Neutrophil (primary cell): ENCODE results near the gene PGF.

Experiments
- H3K27ac ChIP-seq: fragments of 200-600 bp; sonication (generic); 2 replicates; pipeline ENCODE4 v1.5.1; 2016; ENCODE audit warnings: mild to moderate bottlenecking, moderate library complexity
- H3K27me3 ChIP-seq: fragments of 200-600 bp; sonication (generic); 2 replicates; pipeline ENCODE4 v1.6.0; 2016; ENCODE audit warnings: mild to moderate bottlenecking
- H3K36me3 ChIP-seq: fragments of 200-600 bp; sonication (generic); 2 replicates; pipeline ENCODE4 v1.5.1; 2017
- H3K4me1 ChIP-seq, 2 experiments: fragments of 200-600 bp in 1 of 2; sonication (generic) in 1 of 2; 1 replicate in 1 of 2; 2 replicates in 1 of 2; pipeline versions ENCODE4 v1.5.1 to v1.6.1; 2013 to 2016; ENCODE audit warnings: low read depth in 1 of 2, low read length in 1 of 2, mild to moderate bottlenecking in 1 of 2, moderate library complexity in 1 of 2; ENCODE audit not compliant: control insufficient read depth in 1 of 2, insufficient read depth in 1 of 2
- H3K4me3 ChIP-seq, 2 experiments: fragments of 200-600 bp in 1 of 2; sonication (generic) in 1 of 2; 1 replicate in 1 of 2; 2 replicates in 1 of 2; pipeline ENCODE4 v1.5.1; 2013 to 2016; ENCODE audit warnings: low read depth in 1 of 2, low read length in 1 of 2, mild to moderate bottlenecking in 1 of 2, moderate library complexity in 1 of 2
- H3K9me3 ChIP-seq: fragments of 200-600 bp; sonication (generic); 2 replicates; pipeline ENCODE4 v1.5.1; 2016
- CTCF ChIP-seq: fragments of 200-600 bp; sonication (generic); IDR thresholded peaks from 2 replicates; pipeline ENCODE4 v1.5.1; 2016; ENCODE audit warnings: antibody characterized with exemption

PGF gene

GRCh38 chr14:74909911-74910310 is 45.5 kb downstream of the PGF start:
- H3K9me3 ChIP-seq, result no peaks in the 10 kb centered on the region
- peaks cover 19% of the 10 kb centered on the region for H3K36me3 ChIP-seq
- H3K4me3 ChIP-seq, result no peak overlapping the region
- H3K27me3 ChIP-seq, result no peaks in the 10 kb centered on the region
- H3K4me1 ChIP-seq, result no peaks in the 10 kb centered on the region
- TF ChIP-seq CTCF, result no peak
- H3K27ac ChIP-seq, result no peak overlapping the region

GRCh38 chr14:74909501-74909900 is 45.9 kb downstream of the PGF start:
- no peak for TF ChIP-seq CTCF
- Histone ChIP-seq H3K36me3 (peaks cover 24% of the 10 kb centered on the region), H3K4me3 (no peak overlapping the region), H3K27ac (no peak overlapping the region), H3K4me1 (no peaks in the 10 kb centered on the region), H3K9me3 (no peaks in the 10 kb centered on the region), H3K27me3 (no peaks in the 10 kb centered on the region)

- TF ChIP-seq CTCF, result no peak
- H3K4me3 ChIP-seq, result no peak overlapping the region
- H3K27me3 ChIP-seq, result no peaks in the 10 kb centered on the region
These were observed 46.5 kb downstream of the PGF start for GRCh38 chr14:74908861-74909341.

GRCh38 chr14:74907744-74908143 is 47.7 kb downstream of the PGF start:
- peaks cover 41% of the 10 kb centered on the region for H3K36me3 ChIP-seq
- H3K27ac ChIP-seq, result no peak overlapping the region
- H3K27me3 ChIP-seq, result no peaks in the 10 kb centered on the region
- H3K4me3 ChIP-seq, result no peak overlapping the region
- TF ChIP-seq CTCF, result no peak
- no peaks in the 10 kb centered on the region for H3K9me3 ChIP-seq
- no peaks in the 10 kb centered on the region for H3K4me1 ChIP-seq

More at GRCh38 chr14:74908861-74909341, 46.5 kb downstream of the PGF start:
- peaks cover 30% of the 10 kb centered on the region for H3K36me3 ChIP-seq
- H3K9me3 ChIP-seq, result no peaks in the 10 kb centered on the region
- no peaks in the 10 kb centered on the region for H3K4me1 ChIP-seq
- no peak overlapping the region for H3K27ac ChIP-seq

- Histone ChIP-seq H3K4me3 (no peak overlapping the region), H3K9me3 (no peaks in the 10 kb centered on the region), H3K36me3 (peaks cover 48% of the 10 kb centered on the region), H3K27ac (no peak overlapping the region), H3K4me1 (no peaks in the 10 kb centered on the region), H3K27me3 (no peaks in the 10 kb centered on the region)
- TF ChIP-seq CTCF, result no peak
These were observed 48.4 kb downstream of the PGF start for GRCh38 chr14:74906925-74907521.
